GM04503 (cell line): ENCODE data around the gene HOXC12.

Experiments used
- DNase-seq: peaks from one replicate; pipeline ENCODE4 v3.0.0-alpha.2; 2012; ENCODE audit warnings: low read depth

The HOXC12 gene

DNA sequence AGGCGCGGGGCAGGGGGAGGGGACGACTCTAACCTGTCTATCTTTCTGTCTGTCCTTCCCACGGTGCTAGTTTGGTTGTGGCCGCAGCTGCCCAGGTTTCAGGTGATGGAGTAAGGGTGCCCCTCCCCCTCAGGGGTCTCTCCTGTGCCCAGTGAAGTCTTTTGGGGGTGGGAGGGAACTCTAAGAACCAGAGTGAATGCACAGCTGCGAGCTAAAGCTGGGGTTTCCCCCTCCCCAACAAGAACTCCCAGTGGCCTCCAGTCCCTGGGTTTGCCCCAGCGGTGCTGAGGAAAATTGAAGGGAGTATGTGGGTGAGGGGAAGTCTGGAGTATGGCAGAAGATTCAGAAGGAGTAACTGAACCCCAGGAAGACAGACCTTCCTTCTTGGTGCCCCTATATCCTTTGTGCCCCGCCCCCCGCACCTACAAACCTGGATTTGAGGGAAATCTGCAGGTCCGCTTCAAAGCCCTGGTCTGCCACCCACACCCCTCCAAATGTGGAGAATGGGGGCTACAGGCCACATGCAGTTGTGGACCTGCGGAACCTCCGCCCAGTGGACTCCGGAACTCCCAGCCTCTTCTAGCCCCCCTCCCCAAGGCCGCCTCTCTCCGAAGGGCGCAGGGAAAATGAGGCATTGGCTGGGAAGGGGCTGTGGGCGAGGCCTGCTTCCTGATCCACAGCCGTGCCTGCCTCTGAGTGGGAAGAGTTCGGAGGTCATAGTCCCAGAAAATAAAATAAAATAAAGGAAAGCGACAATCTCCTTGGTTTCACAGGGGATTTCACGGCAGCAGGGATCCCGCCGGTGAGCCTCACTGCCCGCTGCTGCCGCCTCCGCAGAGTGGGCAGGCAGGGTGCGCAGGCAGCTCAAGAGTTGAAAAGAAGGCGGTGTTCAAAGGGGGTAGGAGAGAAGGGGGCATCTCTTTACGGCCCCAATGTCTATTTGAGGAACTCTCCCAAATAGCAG lies 41.8 kb downstream of the HOXC12 start:
- DNase-seq, result no peak

DNA sequence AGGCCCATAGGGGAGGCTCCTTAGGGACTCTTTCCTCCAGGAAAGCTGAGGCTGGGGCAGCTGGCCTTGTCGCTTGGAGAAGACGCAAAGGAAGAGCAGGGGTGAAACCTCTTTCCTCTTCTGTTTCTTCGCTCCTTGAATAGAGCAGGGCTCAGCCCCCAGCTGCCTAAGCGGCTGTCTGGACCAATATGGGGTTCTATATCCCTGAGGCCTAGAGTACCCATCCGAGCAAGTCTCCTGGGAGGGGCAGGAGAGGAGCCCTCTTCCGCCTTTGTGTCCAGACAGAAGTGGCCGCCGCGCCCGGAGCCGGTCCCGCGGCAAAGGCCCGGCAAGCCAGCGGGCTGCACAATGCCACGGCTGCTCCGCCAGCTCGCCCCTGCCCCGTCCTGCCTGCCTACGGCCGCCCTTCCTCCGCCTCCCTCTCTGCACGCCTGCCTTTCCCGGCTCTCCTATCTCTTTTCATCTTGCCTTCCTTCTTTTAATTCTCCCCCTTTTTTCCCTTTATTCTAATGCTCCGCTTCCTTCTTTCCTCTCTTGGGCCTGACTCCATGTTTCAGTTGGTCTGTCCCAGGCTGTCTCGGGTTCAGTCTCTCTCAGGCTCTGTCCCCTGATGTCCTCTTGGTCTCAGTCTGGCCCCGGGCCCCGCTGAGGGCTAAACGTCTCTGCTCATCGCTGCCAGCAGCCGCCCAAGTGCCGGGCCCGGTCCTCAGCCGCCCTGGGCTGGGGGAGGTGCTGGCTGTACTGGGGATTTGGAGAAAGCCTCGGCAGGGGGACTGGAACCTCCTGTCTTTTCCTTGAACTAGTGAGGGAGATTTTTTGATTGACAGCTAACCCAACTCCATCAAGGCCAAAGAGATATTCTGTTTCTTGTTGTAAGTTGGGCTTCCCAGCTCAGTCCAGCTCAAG lies 42.8 kb downstream of the HOXC12 start:
- DNase-seq, result no peak

DNA sequence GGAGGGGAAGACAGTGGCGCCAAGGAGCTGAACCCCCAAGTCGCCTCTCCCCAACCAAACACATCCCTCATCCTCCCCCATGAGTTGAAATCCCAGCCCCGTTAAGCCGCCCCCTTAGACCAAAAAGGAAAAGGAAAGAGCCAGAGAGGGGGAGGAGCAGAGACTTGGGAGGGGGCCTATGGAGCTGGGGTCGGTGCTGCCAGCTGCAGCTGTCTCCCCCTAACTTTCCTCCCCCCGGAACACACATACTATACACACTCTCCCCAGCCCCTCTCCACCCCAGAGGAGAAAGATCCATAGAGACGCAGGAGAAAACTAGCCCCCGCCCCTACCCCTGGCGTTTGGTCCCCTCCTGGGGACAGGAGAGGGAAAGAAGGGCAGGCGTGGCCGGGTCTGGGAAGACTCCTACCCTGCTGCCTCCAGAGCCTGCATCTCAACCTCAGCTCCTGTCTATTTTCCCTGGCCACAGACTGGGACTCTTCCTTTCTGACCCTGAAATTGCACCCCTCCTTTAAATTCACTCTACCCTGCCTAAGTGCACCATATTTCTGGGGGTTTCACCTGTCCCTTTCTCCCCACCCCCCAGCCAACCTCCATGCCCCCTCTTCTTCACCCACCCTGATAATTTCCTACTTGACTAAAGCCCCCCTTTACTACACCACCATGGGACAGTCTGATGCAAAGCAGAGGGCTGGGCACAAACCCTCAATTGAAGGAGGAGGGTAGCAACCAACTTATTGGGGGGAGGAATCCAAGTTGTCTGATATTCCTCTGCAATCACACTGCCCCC lies 43.6 kb downstream of the HOXC12 start:
- DNase-seq, result no peak

- DNase-seq, result no peak
Measured at GRCh38 chr12:53998900-53999236, 44.2 kb downstream of the HOXC12 start.

- no peak for DNase-seq
Measured at GRCh38 chr12:53999559-54000115, 44.9 kb downstream of the HOXC12 start.

DNA sequence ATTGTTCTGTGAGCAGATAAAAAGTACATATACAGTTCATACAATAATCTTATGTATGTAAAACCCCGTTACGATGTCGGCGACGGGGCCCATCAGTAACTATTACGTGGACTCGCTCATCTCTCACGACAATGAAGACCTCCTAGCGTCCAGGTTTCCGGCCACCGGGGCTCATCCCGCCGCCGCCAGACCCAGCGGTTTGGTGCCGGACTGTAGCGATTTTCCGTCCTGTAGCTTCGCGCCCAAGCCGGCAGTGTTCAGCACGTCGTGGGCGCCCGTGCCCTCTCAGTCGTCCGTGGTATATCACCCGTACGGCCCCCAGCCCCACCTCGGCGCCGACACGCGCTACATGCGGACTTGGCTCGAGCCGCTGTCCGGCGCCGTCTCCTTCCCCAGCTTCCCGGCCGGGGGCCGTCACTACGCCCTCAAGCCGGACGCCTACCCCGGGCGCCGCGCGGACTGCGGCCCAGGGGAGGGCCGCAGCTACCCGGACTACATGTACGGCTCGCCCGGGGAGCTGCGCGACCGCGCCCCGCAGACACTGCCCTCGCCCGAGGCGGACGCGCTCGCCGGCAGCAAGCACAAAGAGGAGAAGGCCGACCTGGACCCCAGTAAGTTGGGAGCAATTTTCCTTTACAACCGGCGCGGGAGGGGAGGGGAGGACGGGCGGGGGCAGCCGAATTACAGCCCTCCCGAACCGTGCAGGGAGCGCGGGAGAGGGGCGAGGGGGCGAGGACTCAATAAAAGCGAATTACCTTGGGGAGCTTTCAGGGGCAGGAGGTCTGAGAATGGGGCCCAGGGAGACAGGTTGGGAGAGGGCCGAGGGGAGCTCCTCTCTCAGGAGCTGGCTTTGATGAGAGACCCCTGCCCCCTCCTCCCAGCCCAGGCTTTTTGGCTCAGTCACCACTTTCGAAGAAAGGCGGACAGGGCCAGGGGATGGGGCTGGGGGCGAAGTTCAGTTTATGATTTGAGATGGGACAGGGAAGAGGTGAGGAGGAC lies 45.7 kb downstream of the HOXC12 start, which contains the start of gene HOXC9:
HOXC9 (plus strand) TSS at position 46 of the 999 bp plus-strand sequence; CDS start at position 74, 28 bp downstream.
- DNase-seq, result no peak

GRCh38 chr12:54001283-54002187 lies 46.8 kb downstream of the HOXC12 start:
- DNase-seq, result no peak

- no peak for DNase-seq
Measured at GRCh38 chr12:54002278-54002914, 47.7 kb downstream of the HOXC12 start.

- DNase-seq, result no peak
Measured at GRCh38 chr12:54002915-54003389, 48.2 kb downstream of the HOXC12 start.

GRCh38 chr12:54003625-54004024 lies 48.9 kb downstream of the HOXC12 start:
- no peak for DNase-seq

- DNase-seq, result no peak
Measured at GRCh38 chr12:54004063-54004840, 49.5 kb downstream of the HOXC12 start.

GRCh38 chr12:54004841-54005530 lies 50.3 kb downstream of the HOXC12 start:
- DNase-seq, result no peak

- no peak for DNase-seq
Measured at GRCh38 chr12:54005531-54005852, 50.8 kb downstream of the HOXC12 start.

DNA sequence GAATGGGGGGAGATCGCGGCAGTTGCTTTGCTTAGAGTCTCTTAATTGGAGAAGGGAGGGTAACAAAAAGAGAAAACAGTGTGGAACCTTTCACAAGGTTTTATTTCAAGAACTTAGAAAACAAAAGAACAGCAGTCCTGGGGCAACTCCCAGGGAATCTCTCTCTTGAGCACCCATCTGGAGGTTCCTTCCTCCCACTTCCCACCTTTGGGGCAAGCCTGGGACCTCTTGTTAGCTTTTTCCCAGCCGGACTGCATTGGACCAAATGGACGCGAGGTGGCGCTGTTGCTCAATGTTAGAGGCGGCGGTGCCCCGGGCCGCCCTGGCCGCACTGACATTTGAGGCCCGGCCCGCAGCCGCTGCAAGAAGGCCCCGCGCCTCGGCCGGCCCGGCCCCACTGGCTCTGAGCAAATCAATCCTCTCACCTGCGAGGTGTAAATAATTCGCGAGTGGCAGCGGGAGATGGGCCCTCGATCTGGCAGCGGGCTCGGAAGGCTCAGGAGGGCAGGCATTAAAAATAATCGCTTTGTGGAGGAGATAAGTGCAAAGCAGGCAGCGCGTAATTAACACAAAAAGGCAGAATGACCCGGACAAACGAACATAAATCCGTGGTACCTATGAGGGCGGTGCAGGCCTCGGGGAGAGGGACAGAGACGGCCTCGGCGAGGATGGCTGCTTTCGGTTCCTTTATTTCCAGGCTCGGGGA lies 51.3 kb downstream of the HOXC12 start:
- no peak for DNase-seq

GRCh38 chr12:54006559-54007220 lies 52.0 kb downstream of the HOXC12 start:
- no peak for DNase-seq
